HepG2 (cell line): ENCODE results near the gene TUT7. TPM values are rescaled to one million over a fixed set of nuclear protein-coding genes. Genes with fewer than 3 reads are reported as not detected.

Experiments
- ATM ChIP-seq: fragments of 450-650 bp; IDR thresholded peaks from 2 replicates; pipeline ENCODE4 v1.7.1; 2017; ENCODE audit warnings: mild to moderate bottlenecking, borderline replicate concordance
- CENPX ChIP-seq: sonication (generic); formaldehyde crosslinking; IDR thresholded peaks from 2 replicates; pipeline ENCODE4 v1.9.0; 2021; ENCODE audit warnings: mild to moderate bottlenecking, missing genetic modification reagents, moderate library complexity
- FOSL2 ChIP-seq: sonication (generic); formaldehyde crosslinking; IDR thresholded peaks from 2 replicates; pipeline ENCODE4 v1.4.0; 2020; ENCODE audit warnings: missing genetic modification reagents
- GATAD1 ChIP-seq: IDR thresholded peaks from 2 replicates; pipeline ENCODE4 v1.6.1; 2016; ENCODE audit warnings: missing genetic modification reagents, missing compliant biosample characterization
- HIVEP1 ChIP-seq: sonication (generic); formaldehyde crosslinking; IDR thresholded peaks from 2 replicates; pipeline ENCODE4 v1.4.0; 2020; ENCODE audit warnings: mild to moderate bottlenecking, missing genetic modification reagents
- KDM5B ChIP-seq: sonication (generic); formaldehyde crosslinking; IDR thresholded peaks from 2 replicates; pipeline ENCODE4 v1.4.0; 2020; ENCODE audit warnings: missing genetic modification reagents, mild to moderate bottlenecking, borderline replicate concordance
- KLF15 ChIP-seq: sonication (generic); formaldehyde crosslinking; IDR thresholded peaks from 2 replicates; pipeline ENCODE4 v1.8.1; 2023; ENCODE audit warnings: borderline replicate concordance, mild to moderate bottlenecking, inconsistent platforms, missing genetic modification reagents, mixed read lengths
- MXI1 ChIP-seq: IDR thresholded peaks from 3 replicates; pipeline ENCODE4 v1.6.1; 2012; ENCODE audit warnings: low read depth, low read length, inconsistent platforms, borderline replicate concordance
- PHF8 ChIP-seq: sonication (generic); formaldehyde crosslinking; IDR thresholded peaks from 2 replicates; pipeline ENCODE4 v1.5.0; 2020; ENCODE audit warnings: missing genetic modification reagents
- SIN3B ChIP-seq: fragments of 150-350 bp; IDR thresholded peaks from 2 replicates; pipeline ENCODE4 v1.6.1; 2014; ENCODE audit warnings: low read length
- ZKSCAN1 ChIP-seq: fragments of 150-350 bp; IDR thresholded peaks from 2 replicates; pipeline ENCODE4 v1.6.1; 2014; ENCODE audit warnings: low read length
- ZNF138 ChIP-seq: sonication (generic); formaldehyde crosslinking; IDR thresholded peaks from 2 replicates; pipeline ENCODE4 v1.5.0; 2020; ENCODE audit warnings: mild to moderate bottlenecking, low read depth, missing genetic modification reagents
- ZNF207 ChIP-seq: fragments of 450-650 bp; IDR thresholded peaks from 2 replicates; pipeline ENCODE4 v1.6.1; 2016; ENCODE audit warnings: antibody characterized with exemption, borderline replicate concordance
- ZNF468 ChIP-seq: sonication (generic); formaldehyde crosslinking; IDR thresholded peaks from 2 replicates; pipeline ENCODE4 v1.8.0; 2022; ENCODE audit warnings: mild to moderate bottlenecking, moderate library complexity, missing genetic modification reagents
- ZNF780A ChIP-seq: sonication (generic); formaldehyde crosslinking; IDR thresholded peaks from 2 replicates; pipeline ENCODE4 v1.8.0; 2022; ENCODE audit warnings: mild to moderate bottlenecking, missing genetic modification reagents, moderate library complexity
- ZNF781 ChIP-seq: sonication (generic); formaldehyde crosslinking; IDR thresholded peaks from 2 replicates; pipeline ENCODE4 v1.5.1; 2020; ENCODE audit warnings: borderline replicate concordance, mild to moderate bottlenecking, missing genetic modification reagents; ENCODE audit errors: not compliant biosample characterization
- ZNF883 ChIP-seq: sonication (generic); formaldehyde crosslinking; IDR thresholded peaks from 2 replicates; pipeline ENCODE4 v1.5.1; 2020; ENCODE audit warnings: mild to moderate bottlenecking, missing genetic modification reagents; ENCODE audit errors: not compliant biosample characterization
- polyA plus RNA-seq, 8 experiments: library from polyadenylated mRNA; depleted of rRNA in 3 of 8; stranded (reverse) in 7 of 8; unstranded in 1 of 8; fragments of >200 nt; fragmentation: Illumina TruSeq in 4 of 8; extraction: Trizol in 4 of 8; gene quantifications; 2 replicates each; pipeline versions ENCODE4 v1.2.1 to v1.2.3, GENCODE V29; 2011 to 2016; ENCODE audit warnings: low read depth in 4 of 8, missing spikeins in 1 of 8, mixed read lengths in 1 of 8; ENCODE audit not compliant: insufficient read depth in 1 of 8
- total RNA-seq, 5 experiments: library from RNA; depleted of rRNA; stranded (reverse); fragments of >200 nt; fragmentation: Illumina TruSeq; extraction: Trizol; gene quantifications; 2 replicates each; pipeline ENCODE4 v1.2.3, GENCODE V29; 2016; ENCODE audit warnings: low read depth in 1 of 5
- TF ChIP-seq, protein P1 (sequence below): sonication (generic); formaldehyde crosslinking; IDR thresholded peaks from 2 replicates; pipeline ENCODE4 v1.9.0; 2021; ENCODE audit warnings: missing genetic modification reagents, borderline replicate concordance
- TF ChIP-seq, protein P2 (sequence below): sonication (generic); formaldehyde crosslinking; IDR thresholded peaks from 2 replicates; pipeline ENCODE4 v1.8.1; 2023; ENCODE audit warnings: mild to moderate bottlenecking, missing genetic modification reagents
- TF ChIP-seq, protein P3 (sequence below): sonication (generic); formaldehyde crosslinking; IDR thresholded peaks from 2 replicates; pipeline ENCODE4 v1.8.0; 2022; ENCODE audit warnings: mild to moderate bottlenecking, missing genetic modification reagents; ENCODE audit not compliant: insufficient replicate concordance
- TF ChIP-seq, protein P4 (sequence below): sonication (generic); formaldehyde crosslinking; conservative IDR thresholded peaks from 2 replicates; pipeline ENCODE4 v1.4.0; 2020; ENCODE audit warnings: missing genetic modification reagents
- TF ChIP-seq, protein P5 (sequence below): IDR thresholded peaks from 2 replicates; pipeline ENCODE4 v1.6.1; 2016; ENCODE audit warnings: mild to moderate bottlenecking

Gene TUT7
- total and polyA plus RNA-seq, 2 of the 13 experiments (the other 11 are each of a cell fraction or from before 2014, with no cell fraction given) = 12.0 to 19.4 TPM

DNA sequence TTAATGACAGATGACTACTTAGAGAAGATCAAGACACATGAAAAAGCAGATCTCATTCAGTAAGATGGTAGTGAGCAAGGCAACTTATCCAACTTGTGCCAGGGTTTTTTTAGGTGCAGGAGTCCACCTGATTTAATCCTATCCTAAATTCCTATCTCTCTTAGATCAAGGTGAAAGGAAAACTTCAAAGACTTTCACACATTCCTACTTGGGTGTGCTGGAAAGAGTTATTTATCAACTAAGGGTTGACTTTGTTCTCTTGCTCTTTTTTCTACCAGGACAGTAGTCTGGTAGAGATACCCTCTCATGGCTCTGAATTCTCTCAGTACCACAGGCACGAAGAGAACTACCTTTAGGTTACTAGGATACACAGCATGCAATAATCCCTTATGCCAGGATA lies 18.2 kb downstream of the TUT7 start (continued):
- TF ChIP-seq, protein P1, sequence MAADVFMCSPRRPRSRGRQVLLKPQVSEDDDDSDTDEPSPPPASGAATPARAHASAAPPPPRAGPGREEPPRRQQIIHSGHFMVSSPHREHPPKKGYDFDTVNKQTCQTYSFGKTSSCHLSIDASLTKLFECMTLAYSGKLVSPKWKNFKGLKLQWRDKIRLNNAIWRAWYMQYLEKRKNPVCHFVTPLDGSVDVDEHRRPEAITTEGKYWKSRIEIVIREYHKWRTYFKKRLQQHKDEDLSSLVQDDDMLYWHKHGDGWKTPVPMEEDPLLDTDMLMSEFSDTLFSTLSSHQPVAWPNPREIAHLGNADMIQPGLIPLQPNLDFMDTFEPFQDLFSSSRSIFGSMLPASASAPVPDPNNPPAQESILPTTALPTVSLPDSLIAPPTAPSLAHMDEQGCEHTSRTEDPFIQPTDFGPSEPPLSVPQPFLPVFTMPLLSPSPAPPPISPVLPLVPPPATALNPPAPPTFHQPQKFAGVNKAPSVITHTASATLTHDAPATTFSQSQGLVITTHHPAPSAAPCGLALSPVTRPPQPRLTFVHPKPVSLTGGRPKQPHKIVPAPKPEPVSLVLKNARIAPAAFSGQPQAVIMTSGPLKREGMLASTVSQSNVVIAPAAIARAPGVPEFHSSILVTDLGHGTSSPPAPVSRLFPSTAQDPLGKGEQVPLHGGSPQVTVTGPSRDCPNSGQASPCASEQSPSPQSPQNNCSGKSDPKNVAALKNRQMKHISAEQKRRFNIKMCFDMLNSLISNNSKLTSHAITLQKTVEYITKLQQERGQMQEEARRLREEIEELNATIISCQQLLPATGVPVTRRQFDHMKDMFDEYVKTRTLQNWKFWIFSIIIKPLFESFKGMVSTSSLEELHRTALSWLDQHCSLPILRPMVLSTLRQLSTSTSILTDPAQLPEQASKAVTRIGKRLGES (CRISPR knock-in tag) = no peak
- TF ChIP-seq KDM5B (CRISPR knock-in tag) (no peak), HIVEP1 (CRISPR knock-in tag) (no peak), GATAD1 (CRISPR knock-in tag) (no peak), FOSL2 (CRISPR knock-in tag) (no peak), ZNF468 (CRISPR knock-in tag) (no peak), ZNF781 (no peak), ZNF207 (no peak), PHF8 (CRISPR knock-in tag) (no peak), ZNF883 (no peak), ZKSCAN1 (no peak), ATM (no peak), ZNF138 (CRISPR knock-in tag) (no peak), MXI1 (no peak), CENPX (CRISPR knock-in tag) (no peak), ZNF780A (CRISPR knock-in tag) (no peak), SIN3B (no peak), KLF15 (CRISPR knock-in tag) (no peak)
- TF ChIP-seq, protein P2, sequence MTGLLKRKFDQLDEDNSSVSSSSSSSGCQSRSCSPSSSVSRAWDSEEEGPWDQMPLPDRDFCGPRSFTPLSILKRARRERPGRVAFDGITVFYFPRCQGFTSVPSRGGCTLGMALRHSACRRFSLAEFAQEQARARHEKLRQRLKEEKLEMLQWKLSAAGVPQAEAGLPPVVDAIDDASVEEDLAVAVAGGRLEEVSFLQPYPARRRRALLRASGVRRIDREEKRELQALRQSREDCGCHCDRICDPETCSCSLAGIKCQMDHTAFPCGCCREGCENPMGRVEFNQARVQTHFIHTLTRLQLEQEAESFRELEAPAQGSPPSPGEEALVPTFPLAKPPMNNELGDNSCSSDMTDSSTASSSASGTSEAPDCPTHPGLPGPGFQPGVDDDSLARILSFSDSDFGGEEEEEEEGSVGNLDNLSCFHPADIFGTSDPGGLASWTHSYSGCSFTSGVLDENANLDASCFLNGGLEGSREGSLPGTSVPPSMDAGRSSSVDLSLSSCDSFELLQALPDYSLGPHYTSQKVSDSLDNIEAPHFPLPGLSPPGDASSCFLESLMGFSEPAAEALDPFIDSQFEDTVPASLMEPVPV (CRISPR knock-in tag) = no peak
- TF ChIP-seq, protein P3, sequence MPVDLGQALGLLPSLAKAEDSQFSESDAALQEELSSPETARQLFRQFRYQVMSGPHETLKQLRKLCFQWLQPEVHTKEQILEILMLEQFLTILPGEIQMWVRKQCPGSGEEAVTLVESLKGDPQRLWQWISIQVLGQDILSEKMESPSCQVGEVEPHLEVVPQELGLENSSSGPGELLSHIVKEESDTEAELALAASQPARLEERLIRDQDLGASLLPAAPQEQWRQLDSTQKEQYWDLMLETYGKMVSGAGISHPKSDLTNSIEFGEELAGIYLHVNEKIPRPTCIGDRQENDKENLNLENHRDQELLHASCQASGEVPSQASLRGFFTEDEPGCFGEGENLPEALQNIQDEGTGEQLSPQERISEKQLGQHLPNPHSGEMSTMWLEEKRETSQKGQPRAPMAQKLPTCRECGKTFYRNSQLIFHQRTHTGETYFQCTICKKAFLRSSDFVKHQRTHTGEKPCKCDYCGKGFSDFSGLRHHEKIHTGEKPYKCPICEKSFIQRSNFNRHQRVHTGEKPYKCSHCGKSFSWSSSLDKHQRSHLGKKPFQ (CRISPR knock-in tag) = peak; percentile 41
- TF ChIP-seq, protein P4, sequence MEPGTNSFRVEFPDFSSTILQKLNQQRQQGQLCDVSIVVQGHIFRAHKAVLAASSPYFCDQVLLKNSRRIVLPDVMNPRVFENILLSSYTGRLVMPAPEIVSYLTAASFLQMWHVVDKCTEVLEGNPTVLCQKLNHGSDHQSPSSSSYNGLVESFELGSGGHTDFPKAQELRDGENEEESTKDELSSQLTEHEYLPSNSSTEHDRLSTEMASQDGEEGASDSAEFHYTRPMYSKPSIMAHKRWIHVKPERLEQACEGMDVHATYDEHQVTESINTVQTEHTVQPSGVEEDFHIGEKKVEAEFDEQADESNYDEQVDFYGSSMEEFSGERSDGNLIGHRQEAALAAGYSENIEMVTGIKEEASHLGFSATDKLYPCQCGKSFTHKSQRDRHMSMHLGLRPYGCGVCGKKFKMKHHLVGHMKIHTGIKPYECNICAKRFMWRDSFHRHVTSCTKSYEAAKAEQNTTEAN = 0 out of 2 replicates have a peak, but pooled peaks have one; percentile 41
- TF ChIP-seq, protein P5, sequence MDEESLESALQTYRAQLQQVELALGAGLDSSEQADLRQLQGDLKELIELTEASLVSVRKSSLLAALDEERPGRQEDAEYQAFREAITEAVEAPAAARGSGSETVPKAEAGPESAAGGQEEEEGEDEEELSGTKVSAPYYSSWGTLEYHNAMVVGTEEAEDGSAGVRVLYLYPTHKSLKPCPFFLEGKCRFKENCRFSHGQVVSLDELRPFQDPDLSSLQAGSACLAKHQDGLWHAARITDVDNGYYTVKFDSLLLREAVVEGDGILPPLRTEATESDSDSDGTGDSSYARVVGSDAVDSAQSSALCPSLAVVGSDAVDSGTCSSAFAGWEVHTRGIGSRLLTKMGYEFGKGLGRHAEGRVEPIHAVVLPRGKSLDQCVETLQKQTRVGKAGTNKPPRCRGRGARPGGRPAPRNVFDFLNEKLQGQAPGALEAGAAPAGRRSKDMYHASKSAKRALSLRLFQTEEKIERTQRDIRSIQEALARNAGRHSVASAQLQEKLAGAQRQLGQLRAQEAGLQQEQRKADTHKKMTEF (CRISPR knock-in tag) = peak; percentile 65
